Measurements from ENCODE around the gene COTL1. TPM values are rescaled to one million over a fixed set of nuclear protein-coding genes. Genes with fewer than 3 reads are reported as not detected.

Gene COTL1
- total and polyA plus RNA-seq, 2 of the 13 experiments (the other 11 are each of a cell fraction or from before 2014, with no cell fraction given) = 8.7 to 16.9 TPM

GRCh38 chr16:84648595-84649510 is 31.0 kb upstream of the COTL1 start (continued):
- TF ChIP-seq USF2 (IDR thresholded peaks at IDR 0.05; ENCODE audit: low read depth, low read length) = no peak
- TF ChIP-seq USF2 (CRISPR knock-in tag; IDR thresholded peaks at IDR 0.05; ENCODE audit: borderline replicate concordance) = no peak
- TF ChIP-seq NCOR1 (IDR thresholded peaks at IDR 0.05; ENCODE audit: borderline replicate concordance, low read length) = no peak
- TF ChIP-seq DRAP1 (CRISPR knock-in tag; IDR thresholded peaks at IDR 0.05) = no peak
- no peak for TF ChIP-seq NPAS2 (CRISPR knock-in tag; IDR thresholded peaks at IDR 0.05; ENCODE audit: borderline replicate concordance)
- 0 out of 2 replicates have a peak, but pooled peaks have one; percentile 50 for TF ChIP-seq HNRNPL (IDR thresholded peaks at IDR 0.05; ENCODE audit: low read depth, low read length)
- 0 out of 4 replicates have a peak, but pooled peaks of 1 of the 2 experiments have one; percentile 37 for TF ChIP-seq EP300 (IDR thresholded peaks at IDR 0.05; ENCODE audit: low read depth in 2 of 2, low read length in 2 of 2)
- TF ChIP-seq EP300 (CRISPR knock-in tag; IDR thresholded peaks at IDR 0.05; ENCODE audit: borderline replicate concordance) = no peak
- TF ChIP-seq ZNF691 (CRISPR knock-in tag; IDR thresholded peaks at IDR 0.05; ENCODE audit: borderline replicate concordance, low read depth) = 0 out of 2 replicates have a peak, but pooled peaks have one; percentile 52
- no peak for TF ChIP-seq ZNF83 (CRISPR knock-in tag; IDR thresholded peaks at IDR 0.05; ENCODE audit: borderline replicate concordance)
- TF ChIP-seq MEIS2 (CRISPR knock-in tag; IDR thresholded peaks at IDR 0.05) = no peak
- peak; percentile 8; the same call in 1 of the 2 replicates for TF ChIP-seq ELF3 (CRISPR knock-in tag; IDR thresholded peaks at IDR 0.05)
- no peak for TF ChIP-seq TFDP2 (CRISPR knock-in tag; IDR thresholded peaks at IDR 0.05)
- no peak for TF ChIP-seq ZNF784 (CRISPR knock-in tag; IDR thresholded peaks at IDR 0.05; ENCODE audit: borderline replicate concordance)
- TF ChIP-seq AHDC1 (CRISPR knock-in tag; IDR thresholded peaks at IDR 0.05; ENCODE audit: borderline replicate concordance) = no peak
- TF ChIP-seq PCBP1 (IDR thresholded peaks at IDR 0.05; ENCODE audit: borderline replicate concordance, low read depth, low read length) = no peak
